Mesenteric fat pad (tissue), 1 donor: ENCODE measurements around the gene LRSAM1. TPM values are rescaled to one million over a fixed set of nuclear protein-coding genes. Genes with fewer than 3 reads are reported as not detected.

Source experiments
- DNase-seq: peaks from one replicate; pipeline ENCODE4 v3.0.0-alpha.2; 2020; ENCODE audit warnings: low spot score
- total RNA-seq: library from RNA; stranded (reverse); fragmentation: NEBNext Ultra II Directional; extraction: Animal tissue kit (Norgen Biotek cat#: 25700); gene quantifications from one replicate; pipeline ENCODE4 v1.2.1, GENCODE V29; 2021
- donor health status: DM: yes; HTN: yes; CAD: no.

LRSAM1 gene
- total RNA-seq, 1 donor from 2014 or later: 12.2 TPM

- no peak for DNase-seq
These were observed 58.6 kb downstream of the LRSAM1 start for GRCh38 chr9:127509955-127510299.

GRCh38 chr9:127514468-127514867 is 63.2 kb downstream of the LRSAM1 start:
- DNase-seq: no peak

GRCh38 chr9:127516835-127517607 is 65.7 kb downstream of the LRSAM1 start:
- DNase-seq: no peak

GRCh38 chr9:127517620-127518019 is 66.3 kb downstream of the LRSAM1 start:
- DNase-seq: no peak

GRCh38 chr9:127518091-127518856 is 67.0 kb downstream of the LRSAM1 start:
- DNase-seq: no peak

GRCh38 chr9:127519301-127520166 is 68.2 kb downstream of the LRSAM1 start:
- no peak for DNase-seq

GRCh38 chr9:127520941-127521918 is 69.9 kb downstream of the LRSAM1 start:
- no peak for DNase-seq

- no peak for DNase-seq
These were observed 70.6 kb downstream of the LRSAM1 start for GRCh38 chr9:127521919-127522304.

GRCh38 chr9:127522727-127523126 is 71.4 kb downstream of the LRSAM1 start:
- DNase-seq: no peak

GRCh38 chr9:127523312-127523851 is 72.1 kb downstream of the LRSAM1 start:
- DNase-seq: no peak

GRCh38 chr9:127524373-127524772 is 73.1 kb downstream of the LRSAM1 start:
- no peak for DNase-seq

- no peak for DNase-seq
These were observed 74.3 kb downstream of the LRSAM1 start for GRCh38 chr9:127525401-127526188.

- no peak for DNase-seq
These were observed 75.6 kb downstream of the LRSAM1 start for GRCh38 chr9:127526655-127527559.

- DNase-seq: no peak
These were observed 76.4 kb downstream of the LRSAM1 start for GRCh38 chr9:127527560-127528268.

GRCh38 chr9:127528422-127529251 is 77.3 kb downstream of the LRSAM1 start:
- no peak for DNase-seq

- DNase-seq: no peak
These were observed 78.4 kb downstream of the LRSAM1 start for GRCh38 chr9:127529671-127530070.
